Smooth muscle cell (in vitro differentiated cells): ENCODE data around the gene AFDN. TPM values are rescaled to one million over a fixed set of nuclear protein-coding genes. Genes with fewer than 3 reads are reported as not detected.
A peak's percentile ranks its signal among the peaks of the same experiment; 100 is the strongest.

Experiments used
- DNase-seq: peaks from one replicate; lab custom pipeline; 2025; ENCODE audit not compliant: unreplicated experiment; lab: John Stamatoyannopoulos, UW
- H2AFZ ChIP-seq: fragments of 200-600 bp; sonication (generic); 2 replicates; pipeline ENCODE4 v1.6.0; 2016; ENCODE audit warnings: antibody characterized with exemption, low read depth, mild to moderate bottlenecking
- H3F3A ChIP-seq: fragments of 200-600 bp; sonication (generic); 2 replicates; pipeline ENCODE4 v1.6.0; 2017; ENCODE audit warnings: antibody characterized with exemption, low read depth
- H3K27ac ChIP-seq: fragments of 200-600 bp; sonication (generic); 2 replicates; pipeline ENCODE4 v1.5.1; 2016; ENCODE audit warnings: low read depth, mild to moderate bottlenecking
- H3K27me3 ChIP-seq: fragments of 200-600 bp; sonication (generic); 2 replicates; pipeline ENCODE4 v1.6.1; 2016; ENCODE audit warnings: low read depth, mild to moderate bottlenecking
- H3K36me3 ChIP-seq: fragments of 200-600 bp; sonication (generic); 2 replicates; pipeline ENCODE4 v1.5.1; 2016; ENCODE audit warnings: low read depth
- H3K4me1 ChIP-seq: fragments of 200-600 bp; sonication (generic); 2 replicates; pipeline ENCODE4 v1.5.1; 2016; ENCODE audit warnings: low read depth
- H3K4me2 ChIP-seq: fragments of 200-600 bp; sonication (generic); 2 replicates; pipeline ENCODE4 v1.6.0; 2016; ENCODE audit warnings: mild to moderate bottlenecking
- H3K4me3 ChIP-seq: fragments of 200-600 bp; sonication (generic); 2 replicates; pipeline ENCODE4 v1.5.1; 2016; ENCODE audit warnings: mild to moderate bottlenecking
- H3K79me2 ChIP-seq: fragments of 200-600 bp; sonication (generic); 2 replicates; pipeline ENCODE4 v1.6.0; 2016; ENCODE audit warnings: low read depth, mild to moderate bottlenecking
- H3K9ac ChIP-seq: fragments of 200-600 bp; sonication (generic); 2 replicates; pipeline ENCODE4 v1.6.0; 2016; ENCODE audit warnings: low read depth
- H3K9me3 ChIP-seq: fragments of 200-600 bp; sonication (generic); replicated peaks from 2 replicates; pipeline ENCODE4 v1.5.1; 2016; ENCODE audit warnings: low read depth
- H4K20me1 ChIP-seq: fragments of 200-600 bp; sonication (generic); 2 replicates; pipeline ENCODE4 v1.6.0; 2016; ENCODE audit warnings: low read depth
- WGBS: methylation state at CpG from one replicate; pipeline ENCODE4 v1.1.7; 2016; ENCODE audit warnings: low lambda C conversion rate; 5-methylcytosine and 5-hydroxymethylcytosine counted together
- polyA plus RNA-seq: library from polyadenylated mRNA; unstranded; fragments of >200 nt; fragmentation: Nextera tagmentation; extraction: Ambion mirVana; gene quantifications from 2 replicates; pipeline ENCODE4 v1.2.1, GENCODE V29; 2016
- total RNA-seq: library from RNA; depleted of rRNA; stranded (reverse); fragments of >200 nt; gene quantifications from 2 replicates; pipeline ENCODE4 v1.2.3, GENCODE V29; 2014
- TF ChIP-seq, protein P1 (sequence below): fragments of 200-600 bp; sonication (generic); IDR thresholded peaks from 2 replicates; pipeline ENCODE4 v1.5.1; 2017; ENCODE audit warnings: borderline replicate concordance, mild to moderate bottlenecking, antibody characterized with exemption; ENCODE audit not compliant: insufficient read depth, poor library complexity, severe bottlenecking

AFDN gene
- total and polyA plus RNA-seq, 2 experiments from 2014 or later = 52.3 to 98.8 TPM

GRCh38 chr6:167842457-167842856 lies 15.7 kb downstream of the AFDN start:
- H3F3A ChIP-seq = no peaks in the 10 kb centered on the region
- no peaks in the 10 kb centered on the region for H3K9me3 ChIP-seq
- peaks cover 70% of the 10 kb centered on the region for H3K4me1 ChIP-seq
- 68% methylated on average over 1 of the region's 1 CpG for WGBS
- no peak overlapping the region for H2AFZ ChIP-seq
- TF ChIP-seq, protein P1, sequence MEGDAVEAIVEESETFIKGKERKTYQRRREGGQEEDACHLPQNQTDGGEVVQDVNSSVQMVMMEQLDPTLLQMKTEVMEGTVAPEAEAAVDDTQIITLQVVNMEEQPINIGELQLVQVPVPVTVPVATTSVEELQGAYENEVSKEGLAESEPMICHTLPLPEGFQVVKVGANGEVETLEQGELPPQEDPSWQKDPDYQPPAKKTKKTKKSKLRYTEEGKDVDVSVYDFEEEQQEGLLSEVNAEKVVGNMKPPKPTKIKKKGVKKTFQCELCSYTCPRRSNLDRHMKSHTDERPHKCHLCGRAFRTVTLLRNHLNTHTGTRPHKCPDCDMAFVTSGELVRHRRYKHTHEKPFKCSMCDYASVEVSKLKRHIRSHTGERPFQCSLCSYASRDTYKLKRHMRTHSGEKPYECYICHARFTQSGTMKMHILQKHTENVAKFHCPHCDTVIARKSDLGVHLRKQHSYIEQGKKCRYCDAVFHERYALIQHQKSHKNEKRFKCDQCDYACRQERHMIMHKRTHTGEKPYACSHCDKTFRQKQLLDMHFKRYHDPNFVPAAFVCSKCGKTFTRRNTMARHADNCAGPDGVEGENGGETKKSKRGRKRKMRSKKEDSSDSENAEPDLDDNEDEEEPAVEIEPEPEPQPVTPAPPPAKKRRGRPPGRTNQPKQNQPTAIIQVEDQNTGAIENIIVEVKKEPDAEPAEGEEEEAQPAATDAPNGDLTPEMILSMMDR = no peak
- H3K9ac ChIP-seq = no peak overlapping the region
- no peaks in the 10 kb centered on the region for H3K27me3 ChIP-seq
- no peak overlapping the region for H3K4me2 ChIP-seq
- H3K4me3 ChIP-seq = no peak overlapping the region
- H4K20me1 ChIP-seq = peaks cover 83% of the 10 kb centered on the region
- no peak for DNase-seq
- H3K79me2 ChIP-seq = peaks cover 100% of the 10 kb centered on the region
- no peaks in the 10 kb centered on the region for H3K36me3 ChIP-seq
- no peak overlapping the region for H3K27ac ChIP-seq

- no peaks in the 10 kb centered on the region for H3K27me3 ChIP-seq
- WGBS = 100% methylated on average over 1 of the region's 1 CpG
- H3F3A ChIP-seq = no peaks in the 10 kb centered on the region
- H4K20me1 ChIP-seq = peaks cover 79% of the 10 kb centered on the region
- no peaks in the 10 kb centered on the region for H3K9me3 ChIP-seq
- TF ChIP-seq, protein P1 = no peak
- peaks cover 100% of the 10 kb centered on the region for H3K79me2 ChIP-seq
- H3K27ac ChIP-seq = no peak overlapping the region
- H3K4me2 ChIP-seq = no peak overlapping the region
- no peak for DNase-seq
- no peak overlapping the region for H3K4me3 ChIP-seq
- peaks cover 74% of the 10 kb centered on the region for H3K4me1 ChIP-seq
- no peak overlapping the region for H3K9ac ChIP-seq
- no peak overlapping the region for H2AFZ ChIP-seq
- H3K36me3 ChIP-seq = no peaks in the 10 kb centered on the region
These were observed 16.3 kb downstream of the AFDN start for GRCh38 chr6:167843023-167843422.

DNA sequence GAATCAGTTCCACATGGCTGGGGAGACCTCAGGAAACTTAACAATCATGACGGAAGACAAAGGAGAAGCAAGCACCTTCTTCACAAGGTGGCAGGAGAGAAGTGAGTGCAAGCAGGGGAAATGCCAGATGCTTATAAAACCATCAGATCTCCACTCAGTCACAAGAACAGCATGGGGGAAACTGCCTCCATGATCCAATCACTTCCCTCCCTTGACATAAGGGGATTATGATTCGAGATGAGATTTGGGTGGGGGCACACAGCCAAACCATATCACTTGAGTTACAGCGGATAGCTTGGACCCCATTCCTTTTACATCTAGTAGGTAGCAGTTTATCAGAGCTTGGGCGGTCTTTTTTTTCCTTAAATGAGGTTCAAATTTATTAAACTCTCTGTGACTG lies 19.1 kb downstream of the AFDN start:
- Histone ChIP-seq H3K4me1 (peaks cover 71% of the 10 kb centered on the region), H4K20me1 (peaks cover 50% of the 10 kb centered on the region), H3K4me2 (no peak overlapping the region), H3F3A (peaks cover 4% of the 10 kb centered on the region), H3K36me3 (no peaks in the 10 kb centered on the region), H3K9me3 (no peaks in the 10 kb centered on the region), H3K27ac (peak overlapping the region; percentile 39), H3K4me3 (no peak overlapping the region), H3K27me3 (no peaks in the 10 kb centered on the region), H3K79me2 (peaks cover 100% of the 10 kb centered on the region), H2AFZ (no peak overlapping the region), H3K9ac (no peak overlapping the region)
- no peak for DNase-seq
- WGBS = 66% methylated on average over 4 of the region's 4 CpGs
- TF ChIP-seq, protein P1 = no peak

GRCh38 chr6:167846997-167847606 lies 20.4 kb downstream of the AFDN start:
- 38% methylated on average over 6 of the region's 6 CpGs for WGBS
- no peak for DNase-seq
- Histone ChIP-seq H4K20me1 (peaks cover 38% of the 10 kb centered on the region), H3K9me3 (no peaks in the 10 kb centered on the region), H3K9ac (no peak overlapping the region), H3K4me2 (peak overlapping the region; percentile 66), H3K27me3 (no peaks in the 10 kb centered on the region), H3K4me3 (no peak overlapping the region), H3K27ac (peak overlapping the region; percentile 39), H3K4me1 (peaks cover 69% of the 10 kb centered on the region), H2AFZ (no peak overlapping the region), H3K36me3 (no peaks in the 10 kb centered on the region), H3F3A (peaks cover 4% of the 10 kb centered on the region), H3K79me2 (peaks cover 100% of the 10 kb centered on the region)
- TF ChIP-seq, protein P1 = no peak
